SK-N-SH (cell line): ENCODE measurements around the gene TSHZ2. TPM values are rescaled to one million over a fixed set of nuclear protein-coding genes. Genes with fewer than 3 reads are reported as not detected.

Experiments used
- CTCF ChIA-PET: fragments of 300-600, 350-600 bp; formaldehyde crosslinking; extraction: SDS; loops from one replicate; lab custom pipeline; 2021; lab: Yijun Ruan, JAX
- POLR2A ChIA-PET: fragments of 350-600 bp; sonication (Branson Sonifier 250); formaldehyde crosslinking; extraction: SDS; loops from one replicate; lab custom pipeline; 2020; ENCODE audit warnings: antibody characterized with exemption, inconsistent platforms; lab: Yijun Ruan, JAX
- DNase-seq: peaks from one replicate; pipeline ENCODE4 v3.0.0; 2012
- H2AFZ ChIP-seq: fragments of 200-600 bp; sonication (generic); 2 replicates; pipeline ENCODE4 v1.8.1; 2016; ENCODE audit warnings: antibody characterized with exemption, mild to moderate bottlenecking, low read depth
- H3F3A ChIP-seq: fragments of 200-600 bp; sonication (generic); replicated peaks from 2 replicates; pipeline ENCODE3; 2016; ENCODE audit warnings: antibody characterized with exemption, mild to moderate bottlenecking; ENCODE audit not compliant: insufficient read depth
- H3K27ac ChIP-seq, 2 experiments: fragments of 200-500 bp in 1 of 2; fragments of 200-600 bp in 1 of 2; sonication (Bioruptor generic) in 1 of 2; sonication (generic), shearing (Covaris generic) in 1 of 2; 2 replicates each; pipeline versions ENCODE4 v1.5.1 to v1.6.1; 2014 to 2016; ENCODE audit warnings: low read depth in 2 of 2, inconsistent platforms in 1 of 2, low read length in 1 of 2, mild to moderate bottlenecking in 1 of 2, mixed read lengths in 1 of 2
- H3K27me3 ChIP-seq: fragments of 200-600 bp; sonication (generic), shearing (Covaris generic); 2 replicates; pipeline ENCODE4 v1.6.1; 2016; ENCODE audit warnings: mixed run types; ENCODE audit not compliant: insufficient read depth
- H3K36me3 ChIP-seq, 2 experiments: fragments of 200-500 bp in 1 of 2; fragments of 200-600 bp in 1 of 2; sonication (Bioruptor generic) in 1 of 2; sonication (generic) in 1 of 2; replicated peaks in 1 of 2; 2 replicates each; pipeline versions ENCODE3 to v1.5.1; 2014 to 2016; ENCODE audit warnings: low read length in 1 of 2, mild to moderate bottlenecking in 1 of 2; ENCODE audit not compliant: insufficient read depth in 2 of 2, control insufficient read depth in 1 of 2
- H3K4me1 ChIP-seq, 2 experiments: fragments of 200-500 bp in 1 of 2; fragments of 200-600 bp in 1 of 2; sonication (Bioruptor generic) in 1 of 2; sonication (generic), shearing (Covaris generic) in 1 of 2; 2 replicates each; pipeline versions ENCODE4 v1.5.1 to v1.6.1; 2014 to 2016; ENCODE audit warnings: low read depth in 1 of 2, low read length in 1 of 2, mixed run types in 1 of 2; ENCODE audit not compliant: insufficient read depth in 2 of 2, control insufficient read depth in 1 of 2
- H3K4me2 ChIP-seq: fragments of 200-600 bp; sonication (generic), shearing (Covaris generic); 2 replicates; pipeline ENCODE4 v1.6.1; 2017; ENCODE audit warnings: mixed run types
- H3K4me3 ChIP-seq, 2 experiments: fragments of 200-500 bp in 1 of 2; fragments of 200-600 bp in 1 of 2; sonication (Bioruptor generic) in 1 of 2; sonication (generic), shearing (Covaris generic) in 1 of 2; 2 replicates each; pipeline versions ENCODE4 v1.5.1 to v1.8.1; 2014 to 2016; ENCODE audit warnings: low read depth in 2 of 2, inconsistent platforms in 1 of 2, low read length in 1 of 2, mild to moderate bottlenecking in 1 of 2, mixed read lengths in 1 of 2, moderate library complexity in 1 of 2
- H3K79me2 ChIP-seq: fragments of 200-600 bp; sonication (generic); 2 replicates; pipeline ENCODE4 v1.8.1; 2017; ENCODE audit warnings: mild to moderate bottlenecking; ENCODE audit not compliant: insufficient read depth
- H3K9ac ChIP-seq: fragments of 200-600 bp; sonication (generic); 2 replicates; pipeline ENCODE4 v1.6.1; 2017; ENCODE audit warnings: mixed run types
- H3K9me2 ChIP-seq: fragments of 200-600 bp; sonication (generic); 2 replicates; pipeline ENCODE4 v1.6.1; 2017; ENCODE audit warnings: mixed run types
- H3K9me3 ChIP-seq: fragments of 200-600 bp; sonication (generic); 2 replicates; pipeline ENCODE4 v1.6.1; 2017; ENCODE audit warnings: mixed run types, mild to moderate bottlenecking, moderate library complexity
- H4K20me1 ChIP-seq: fragments of 200-600 bp; sonication (generic); 2 replicates; pipeline ENCODE4 v1.6.1; 2017; ENCODE audit warnings: mild to moderate bottlenecking, mixed run types; ENCODE audit not compliant: insufficient read depth
- CHD2 ChIP-seq: fragments of 150-350 bp; IDR thresholded peaks from 2 replicates; pipeline ENCODE4 v1.6.1; 2018; ENCODE audit warnings: low read length; ENCODE audit not compliant: partially characterized antibody
- CTCF ChIP-seq: fragments of 200-600 bp; sonication (generic); IDR thresholded peaks from 2 replicates; pipeline ENCODE4 v1.6.1; 2017; ENCODE audit warnings: antibody characterized with exemption, mild to moderate bottlenecking, moderate library complexity
- ELF1 ChIP-seq: IDR thresholded peaks from 2 replicates; pipeline ENCODE4 v1.4.0; 2012
- EP300 ChIP-seq, 2 experiments: IDR thresholded peaks; 2 replicates each; pipeline versions ENCODE4 v1.4.0 to v1.6.1; 2012; ENCODE audit warnings: borderline replicate concordance in 1 of 2, low read depth in 1 of 2, low read length in 1 of 2
- FOSL2 ChIP-seq: IDR thresholded peaks from 2 replicates; pipeline ENCODE4 v1.4.0; 2012; ENCODE audit warnings: low read depth, mild to moderate bottlenecking, moderate library complexity, borderline replicate concordance
- FOXJ3 ChIP-seq: sonication (generic); formaldehyde crosslinking; IDR thresholded peaks from 2 replicates; pipeline ENCODE4 v1.5.1; 2020; ENCODE audit warnings: mild to moderate bottlenecking, missing genetic modification reagents
- FOXM1 ChIP-seq: IDR thresholded peaks from 2 replicates; pipeline ENCODE4 v1.4.0; 2012; ENCODE audit warnings: low read depth, mild to moderate bottlenecking
- GABPA ChIP-seq: IDR thresholded peaks from 2 replicates; pipeline ENCODE4 v1.4.0; 2012; ENCODE audit warnings: low read depth, mild to moderate bottlenecking
- JUND ChIP-seq: IDR thresholded peaks from 2 replicates; pipeline ENCODE4 v1.4.0; 2012
- MEF2A ChIP-seq: IDR thresholded peaks from 2 replicates; pipeline ENCODE4 v1.4.0; 2012; ENCODE audit warnings: low read depth, borderline replicate concordance
- MXI1 ChIP-seq: IDR thresholded peaks from 2 replicates; pipeline ENCODE4 v1.6.1; 2012; ENCODE audit warnings: mild to moderate bottlenecking, low read depth, low read length, improper control_type of control experiment
- PBX3 ChIP-seq: IDR thresholded peaks from 2 replicates; pipeline ENCODE4; 2012
- RAD21 ChIP-seq: IDR thresholded peaks from 2 replicates; pipeline ENCODE4 v1.6.1; 2012; ENCODE audit warnings: mild to moderate bottlenecking, low read length
- RCOR1 ChIP-seq: fragments of 150-350 bp; IDR thresholded peaks from 2 replicates; pipeline ENCODE4 v1.6.1; 2017; ENCODE audit warnings: antibody characterized with exemption, low read length
- REST ChIP-seq: IDR thresholded peaks from 2 replicates; pipeline ENCODE4 v1.6.1; 2012; ENCODE audit warnings: mild to moderate bottlenecking, low read depth, low read length, moderate library complexity
- RFX5 ChIP-seq: IDR thresholded peaks from 2 replicates; pipeline ENCODE4 v1.6.1; 2012; ENCODE audit warnings: mild to moderate bottlenecking, improper control_type of control experiment, low read length
- RXRA ChIP-seq: IDR thresholded peaks from 2 replicates; pipeline ENCODE4 v1.4.0; 2012; ENCODE audit warnings: low read depth, mild to moderate bottlenecking, borderline replicate concordance
- TCF12 ChIP-seq: IDR thresholded peaks from 2 replicates; pipeline ENCODE4 v1.4.0; 2012
- TEAD4 ChIP-seq: IDR thresholded peaks from 2 replicates; pipeline ENCODE4 v1.4.0; 2012; ENCODE audit warnings: mild to moderate bottlenecking, borderline replicate concordance; ENCODE audit not compliant: insufficient read depth
- USF1 ChIP-seq: IDR thresholded peaks from 2 replicates; pipeline ENCODE4 v1.4.0; 2012; ENCODE audit warnings: low read depth, borderline replicate concordance
- YY1 ChIP-seq: IDR thresholded peaks from 2 replicates; pipeline ENCODE4 v1.4.0; 2012; ENCODE audit warnings: low read depth, mild to moderate bottlenecking
- WGBS: methylation state at CpG from one replicate; pipeline ENCODE4 v1.1.6; 2017; ENCODE audit warnings: low lambda C conversion rate; 5-methylcytosine and 5-hydroxymethylcytosine counted together
- polyA plus RNA-seq, 3 experiments: library from polyadenylated mRNA; depleted of rRNA; stranded (reverse); fragments of >200 nt; gene quantifications; 2 replicates each; pipeline ENCODE4 v1.2.3, GENCODE V29; 2012

TSHZ2 gene
- polyA plus RNA-seq, 1 of the 3 experiments (the other 2 are of a cell fraction): 0.13 TPM

GRCh38 chr20:52987295-52987694 lies 15.1 kb downstream of the TSHZ2 start:
- POLR2A ChIA-PET: no interaction called here
- Histone ChIP-seq H4K20me1 (no peaks in the 10 kb centered on the region), H2AFZ (no peak overlapping the region), H3K4me1 (peaks cover 0 to 5% of the 10 kb centered on the region in 2 experiments; a peak in 2 of 4 replicates), H3K4me2 (no peak overlapping the region), H3F3A (no peaks in the 10 kb centered on the region), H3K36me3 (no peaks in the 10 kb centered on the region), H3K9me3 (no peaks in the 10 kb centered on the region), H3K79me2 (no peaks in the 10 kb centered on the region), H3K27ac (no peak overlapping the region), H3K9me2 (no peaks in the 10 kb centered on the region), H3K9ac (no peak overlapping the region), H3K27me3 (no peaks in the 10 kb centered on the region), H3K4me3 (no peak overlapping the region)
- WGBS: 46% methylated on average over 1 of the region's 1 CpG
- DNase-seq: no peak
- TF ChIP-seq GABPA: no peak
- CTCF ChIA-PET: no interaction called here

GRCh38 chr20:52991830-52992229 lies 19.7 kb downstream of the TSHZ2 start:
- no peak for DNase-seq
- H3K79me2 ChIP-seq: no peaks in the 10 kb centered on the region
- no peaks in the 10 kb centered on the region for H4K20me1 ChIP-seq
- H2AFZ ChIP-seq: no peak overlapping the region
- H3K9me3 ChIP-seq: no peaks in the 10 kb centered on the region
- no peaks in the 10 kb centered on the region for H3F3A ChIP-seq
- peak overlapping the region in 1 of 2 experiments; percentile 11; a peak in 1 of 4 replicates for H3K27ac ChIP-seq
- POLR2A ChIA-PET: interaction anchor here (0.6 to 1.0 kb wide), 2 partner anchors 37 to 292 kb away, joined by 3 read pairs; no protein-coding TSS in a partner anchor
- TF ChIP-seq RAD21 (no peak), RXRA (no peak), TCF12 (no peak), USF1 (no peak), FOXM1 (no peak), RCOR1 (no peak), JUND (no peak), CTCF (no peak), FOSL2 (no peak), PBX3 (no peak), TEAD4 (no peak), MEF2A (no peak), ELF1 (no peak), CHD2 (no peak), REST (no peak), YY1 (no peak), FOXJ3 (no peak), EP300 (IDR thresholded peaks at IDR 0.05; ENCODE audit: borderline replicate concordance in 1 of 2, low read depth in 1 of 2, low read length in 1 of 2) (no peak), MXI1 (no peak), RFX5 (no peak)
- TF ChIP-seq, all 33 proteins: peak for 0
- Histone ChIP-seq H3K9ac (no peak overlapping the region), H3K4me3 (no peak overlapping the region), H3K4me1 (peaks cover 0 to 27% of the 10 kb centered on the region in 2 experiments; a peak in 2 of 4 replicates), H3K9me2 (no peaks in the 10 kb centered on the region), H3K36me3 (no peaks in the 10 kb centered on the region), H3K4me2 (no peak overlapping the region), H3K27me3 (no peaks in the 10 kb centered on the region)
- WGBS: 56% methylated on average over 4 of the region's 4 CpGs
- CTCF ChIA-PET: interaction anchor here (0.8 kb wide), 1 partner anchor 9 kb away, joined by 3 read pairs; no protein-coding TSS in a partner anchor
